Tibial artery (tissue), 4 donors: Measurements from ENCODE around the gene SPEG.

ENCODE experiments used
- DNase-seq, 2 donors: peaks; one replicate each; pipeline ENCODE4 v3.0.0-alpha.2; 2019
- H3K27ac ChIP-seq, 2 donors: fragments of 200-600 bp; sonication (generic) in 1 of 2; 1 replicate in 1 of 2; 2 replicates in 1 of 2; pipeline ENCODE4 v1.5.1; 2018 to 2019; ENCODE audit warnings: mild to moderate bottlenecking in 1 of 2
- H3K27me3 ChIP-seq, 2 donors: fragments of 200-600 bp; sonication (generic) in 1 of 2; one replicate each; pipeline versions ENCODE4 v1.5.1 to v1.6.0; 2016 to 2019
- H3K36me3 ChIP-seq, 3 donors: fragments of 200-600 bp; sonication (generic) in 2 of 3; one replicate each; pipeline ENCODE4 v1.5.1; 2016 to 2019; ENCODE audit warnings: mild to moderate bottlenecking in 2 of 3
- H3K4me1 ChIP-seq, 4 donors: fragments of 200-600 bp; sonication (generic) in 2 of 4; 1 replicate in 3 of 4; 2 replicates in 1 of 4; pipeline ENCODE4 v1.5.1; 2016 to 2019
- H3K4me3 ChIP-seq, 2 donors: fragments of 200-600 bp; sonication (generic) in 1 of 2; 1 replicate in 1 of 2; 2 replicates in 1 of 2; pipeline ENCODE4 v1.5.1; 2018 to 2019; ENCODE audit warnings: mild to moderate bottlenecking in 2 of 2
- H3K9me3 ChIP-seq, 3 donors: fragments of 200-600 bp; sonication (generic) in 1 of 3; one replicate each; pipeline ENCODE4 v1.5.1; 2016 to 2019
- intact Hi-C: fragments of 100-400 bp; cut with DNase I; formaldehyde crosslinking; loops from one replicate; pipeline ENCODE4 v1.15.0; 2023; ENCODE audit warnings: low total_unique reads
- TF ChIP-seq, protein P1 (sequence below), 2 experiments: fragments of 200-600 bp in 1 of 2; fragments of 450-650 bp in 1 of 2; IDR thresholded peaks; one replicate each; pipeline ENCODE4 v1.5.1; 2017 to 2019; ENCODE audit warnings: antibody characterized with exemption in 2 of 2, mild to moderate bottlenecking in 1 of 2, moderate library complexity in 1 of 2

SPEG gene

GRCh38 chr2:219522111-219523030, 87.7 kb downstream of the SPEG start:
- Histone ChIP-seq H3K36me3 (no peaks in the 10 kb centered on the region), H3K4me1 (peaks cover 0 to 25% (median 19%) of the 10 kb centered on the region in 4 donors), H3K27me3 (peaks cover 0 to 5% of the 10 kb centered on the region in 2 donors), H3K27ac (peak overlapping the region; percentile 47 to 53), H3K4me3 (peak overlapping the region; percentile 43 to 45), H3K9me3 (no peaks in the 10 kb centered on the region)
- TF ChIP-seq, protein P1, sequence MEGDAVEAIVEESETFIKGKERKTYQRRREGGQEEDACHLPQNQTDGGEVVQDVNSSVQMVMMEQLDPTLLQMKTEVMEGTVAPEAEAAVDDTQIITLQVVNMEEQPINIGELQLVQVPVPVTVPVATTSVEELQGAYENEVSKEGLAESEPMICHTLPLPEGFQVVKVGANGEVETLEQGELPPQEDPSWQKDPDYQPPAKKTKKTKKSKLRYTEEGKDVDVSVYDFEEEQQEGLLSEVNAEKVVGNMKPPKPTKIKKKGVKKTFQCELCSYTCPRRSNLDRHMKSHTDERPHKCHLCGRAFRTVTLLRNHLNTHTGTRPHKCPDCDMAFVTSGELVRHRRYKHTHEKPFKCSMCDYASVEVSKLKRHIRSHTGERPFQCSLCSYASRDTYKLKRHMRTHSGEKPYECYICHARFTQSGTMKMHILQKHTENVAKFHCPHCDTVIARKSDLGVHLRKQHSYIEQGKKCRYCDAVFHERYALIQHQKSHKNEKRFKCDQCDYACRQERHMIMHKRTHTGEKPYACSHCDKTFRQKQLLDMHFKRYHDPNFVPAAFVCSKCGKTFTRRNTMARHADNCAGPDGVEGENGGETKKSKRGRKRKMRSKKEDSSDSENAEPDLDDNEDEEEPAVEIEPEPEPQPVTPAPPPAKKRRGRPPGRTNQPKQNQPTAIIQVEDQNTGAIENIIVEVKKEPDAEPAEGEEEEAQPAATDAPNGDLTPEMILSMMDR (IDR thresholded peaks at IDR 0.05) = no peak
- intact Hi-C loops = no loop called here
- no peak for DNase-seq

DNA sequence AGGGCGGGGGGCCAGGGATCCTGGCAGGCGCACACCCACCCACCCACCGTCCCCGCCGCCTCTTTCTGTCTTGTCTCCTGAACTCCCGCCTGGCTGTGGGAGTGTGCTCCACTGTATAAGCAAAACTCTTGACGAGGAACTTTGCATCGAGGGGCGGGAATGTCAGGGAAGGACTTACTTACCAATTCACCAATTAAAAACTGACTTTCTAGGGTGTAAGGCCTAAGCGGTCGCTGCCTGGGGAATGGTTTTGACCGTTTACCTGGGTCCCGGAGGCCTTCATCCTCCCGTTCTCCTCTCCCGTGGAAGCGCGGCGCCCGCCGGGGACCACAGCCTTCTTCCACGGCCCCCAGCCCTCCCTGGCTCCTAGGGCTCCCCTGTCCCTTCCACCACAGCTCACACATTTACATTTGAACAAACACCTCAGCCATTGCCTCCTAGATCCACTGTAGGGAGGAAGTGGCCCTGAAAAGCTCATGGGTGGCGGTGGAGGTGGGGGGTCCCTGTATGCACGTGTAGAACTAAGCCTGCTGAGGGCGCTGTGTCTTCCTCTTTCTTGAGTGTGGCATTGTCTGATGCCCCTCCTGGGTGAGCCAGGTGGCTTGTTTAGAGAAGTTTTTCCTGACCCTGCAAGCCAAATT, 88.5 kb downstream of the SPEG start:
- Histone ChIP-seq H3K27me3 (peaks cover 0 to 13% of the 10 kb centered on the region in 2 donors), H3K4me1 (peaks cover 0 to 25% (median 19%) of the 10 kb centered on the region in 4 donors), H3K4me3 (peak overlapping the region; percentile 43 to 45), H3K27ac (peak overlapping the region; percentile 47 to 53), H3K36me3 (no peaks in the 10 kb centered on the region), H3K9me3 (no peaks in the 10 kb centered on the region)
- DNase-seq = no peak
- TF ChIP-seq, protein P1 (IDR thresholded peaks at IDR 0.05) = no peak
- intact Hi-C loops = no loop called here

GRCh38 chr2:219524817-219525216, 90.2 kb downstream of the SPEG start:
- Histone ChIP-seq H3K27me3 (peaks cover 0 to 22% of the 10 kb centered on the region in 2 donors), H3K36me3 (no peaks in the 10 kb centered on the region), H3K27ac (no peak overlapping the region), H3K4me1 (peaks cover 0 to 27% (median 21%) of the 10 kb centered on the region in 4 donors), H3K4me3 (no peak overlapping the region), H3K9me3 (no peaks in the 10 kb centered on the region)
- no peak for DNase-seq
- TF ChIP-seq, protein P1 (IDR thresholded peaks at IDR 0.05) = no peak
- intact Hi-C loops = no loop called here

GRCh38 chr2:219525533-219526232, 91.0 kb downstream of the SPEG start:
- intact Hi-C loops = no loop called here
- no peak overlapping the region for H3K4me3 ChIP-seq
- H3K9me3 ChIP-seq = no peaks in the 10 kb centered on the region
- peaks cover 0 to 29% (median 23%) of the 10 kb centered on the region in 4 donors for H3K4me1 ChIP-seq
- H3K36me3 ChIP-seq = no peaks in the 10 kb centered on the region
- TF ChIP-seq, protein P1 (IDR thresholded peaks at IDR 0.05) = no peak
- peaks cover 0 to 22% of the 10 kb centered on the region in 2 donors for H3K27me3 ChIP-seq
- H3K27ac ChIP-seq = no peak overlapping the region
- no peak for DNase-seq

- TF ChIP-seq, protein P1 (IDR thresholded peaks at IDR 0.05) = no peak
- Histone ChIP-seq H3K27me3 (peaks cover 0 to 22% of the 10 kb centered on the region in 2 donors), H3K36me3 (no peaks in the 10 kb centered on the region), H3K27ac (no peak overlapping the region), H3K4me1 (peaks cover 0 to 24% (median 21%) of the 10 kb centered on the region in 4 donors), H3K9me3 (no peaks in the 10 kb centered on the region), H3K4me3 (no peak overlapping the region)
- no peak for DNase-seq
- intact Hi-C loops = no loop called here
Measured at GRCh38 chr2:219526320-219527075, 91.9 kb downstream of the SPEG start.
